Muscle of leg (tissue), 11 donors: ENCODE data around the gene NARS2. TPM values are rescaled to one million over a fixed set of nuclear protein-coding genes. Genes with fewer than 3 reads are reported as not detected.
"Not testable (repeated sequence)": the region's sequence is repeated elsewhere in the genome, so short reads cannot be mapped to it uniquely, and the experiment has no call there.

Source experiments
- DNase-seq: peaks from one replicate; pipeline ENCODE4 v3.0.0; 2013
- H3K27ac ChIP-seq: one replicate; pipeline ENCODE4 v1.5.1; 2013; ENCODE audit warnings: mild to moderate bottlenecking, low read length, control low read depth
- H3K27me3 ChIP-seq: one replicate; pipeline ENCODE4 v1.6.1; 2013; ENCODE audit warnings: low read length; ENCODE audit not compliant: control insufficient read depth, insufficient read depth
- H3K36me3 ChIP-seq: one replicate; pipeline ENCODE4 v1.6.1; 2013; ENCODE audit warnings: low read length; ENCODE audit not compliant: control insufficient read depth, insufficient read depth
- H3K4me1 ChIP-seq: one replicate; pipeline ENCODE4 v1.6.1; 2013; ENCODE audit warnings: low read length; ENCODE audit not compliant: control insufficient read depth, insufficient read depth
- H3K4me3 ChIP-seq: one replicate; pipeline ENCODE4 v1.5.1; 2013; ENCODE audit warnings: low read length, control low read depth
- H3K9me3 ChIP-seq: replicated peaks from 2 replicates; pipeline ENCODE4 v1.6.1; 2013; ENCODE audit warnings: low read depth, low read length; ENCODE audit not compliant: control insufficient read depth
- WGBS: methylation state at CpG from one replicate; pipeline ENCODE4 v1.1.5; 2013; ENCODE audit warnings: missing lambda C conversion rate; ENCODE audit not compliant: insufficient coverage; 5-methylcytosine and 5-hydroxymethylcytosine counted together
- polyA plus RNA-seq, 8 donors: library from polyadenylated mRNA; unstranded; fragments of 120-200 nt; gene quantifications; one replicate each; pipeline versions ENCODE4 v1.2.1 to v1.2.3, GENCODE V29; 2013; ENCODE audit warnings: inconsistent platforms in 1 of 8, low replicate concordance in 1 of 8; ENCODE audit not compliant: insufficient read length in 8 of 8, insufficient read depth in 1 of 8
- total RNA-seq: library from RNA; stranded (reverse); fragments of 120-200 nt; gene quantifications from one replicate; pipeline ENCODE4 v1.2.4, GENCODE V29; 2013

The NARS2 gene
- total and polyA plus RNA-seq, 9 donors, result 11.5 to 20.3 (median 14.9) TPM

- WGBS, result no CpG with 5 or more reads among the region's 3 CpGs
- Histone ChIP-seq H3K4me3 (no peak overlapping the region), H3K27me3 (no peaks in the 10 kb centered on the region), H3K4me1 (no peaks in the 10 kb centered on the region), H3K27ac (no peak overlapping the region), H3K36me3 (no peaks in the 10 kb centered on the region), H3K9me3 (no peaks in the 10 kb centered on the region)
- DNase-seq, result no peak
Observed at GRCh38 chr11:78472382-78472781, 102.3 kb downstream of the NARS2 start.

GRCh38 chr11:78470861-78471442 is 103.7 kb downstream of the NARS2 start:
- Histone ChIP-seq H3K4me1 (no peaks in the 10 kb centered on the region), H3K27me3 (no peaks in the 10 kb centered on the region), H3K9me3 (no peaks in the 10 kb centered on the region), H3K36me3 (no peaks in the 10 kb centered on the region), H3K27ac (no peak overlapping the region), H3K4me3 (no peak overlapping the region)
- no peak for DNase-seq
- WGBS, result no CpG with 5 or more reads among the region's 3 CpGs

GRCh38 chr11:78469896-78470295 is 104.8 kb downstream of the NARS2 start:
- H3K4me3 ChIP-seq, result no peak overlapping the region
- H3K36me3 ChIP-seq, result no peaks in the 10 kb centered on the region
- no peaks in the 10 kb centered on the region for H3K4me1 ChIP-seq
- DNase-seq, result peak; percentile 36
- no peak overlapping the region for H3K27ac ChIP-seq
- no peaks in the 10 kb centered on the region for H3K27me3 ChIP-seq
- 71% methylated on average over 3 of the region's 3 CpGs for WGBS
- H3K9me3 ChIP-seq, result no peaks in the 10 kb centered on the region

GRCh38 chr11:78467931-78468330 is 106.7 kb downstream of the NARS2 start:
- WGBS, result no CpG with 5 or more reads among the region's 4 CpGs
- Histone ChIP-seq H3K4me1 (no peaks in the 10 kb centered on the region), H3K4me3 (no peak overlapping the region), H3K36me3 (peaks cover 7% of the 10 kb centered on the region), H3K27me3 (no peaks in the 10 kb centered on the region), H3K9me3 (no peaks in the 10 kb centered on the region), H3K27ac (no peak overlapping the region)
- peak; percentile 76 for DNase-seq

GRCh38 chr11:78467370-78467769 is 107.3 kb downstream of the NARS2 start:
- no CpG with 5 or more reads among the region's 2 CpGs for WGBS
- Histone ChIP-seq H3K27ac (no peak overlapping the region), H3K9me3 (no peaks in the 10 kb centered on the region), H3K27me3 (no peaks in the 10 kb centered on the region), H3K36me3 (peaks cover 7% of the 10 kb centered on the region), H3K4me1 (no peaks in the 10 kb centered on the region), H3K4me3 (no peak overlapping the region)
- DNase-seq, result no peak

- H3K4me3 ChIP-seq, result no peak overlapping the region
- no peak overlapping the region for H3K27ac ChIP-seq
- H3K27me3 ChIP-seq, result no peaks in the 10 kb centered on the region
- no peaks in the 10 kb centered on the region for H3K4me1 ChIP-seq
- 96% methylated on average over 8 of the region's 19 CpGs for WGBS
- H3K36me3 ChIP-seq, result peaks cover 11% of the 10 kb centered on the region
- DNase-seq, result no peak
- H3K9me3 ChIP-seq, result no peaks in the 10 kb centered on the region
Observed at GRCh38 chr11:78465169-78465942, 109.3 kb downstream of the NARS2 start.

- H3K36me3 ChIP-seq, result peaks cover 16% of the 10 kb centered on the region
- not testable (repeated sequence) for H3K27me3 ChIP-seq, H3K4me1 ChIP-seq, H3K9me3 ChIP-seq, DNase-seq, H3K27ac ChIP-seq, H3K4me3 ChIP-seq
- WGBS, result 87% methylated on average over 14 of the region's 14 CpGs
Observed at GRCh38 chr11:78464787-78465168, 109.9 kb downstream of the NARS2 start.

- no peaks in the 10 kb centered on the region for H3K27me3 ChIP-seq
- 100% methylated on average over 1 of the region's 1 CpG for WGBS
Observed at GRCh38 chr11:78460471-78460870, 114.2 kb downstream of the NARS2 start.

GRCh38 chr11:78459738-78460137 is 114.9 kb downstream of the NARS2 start:
- WGBS, result 89% methylated on average over 2 of the region's 4 CpGs
- Histone ChIP-seq H3K27ac (no peak overlapping the region), H3K27me3 (no peaks in the 10 kb centered on the region), H3K4me1 (no peaks in the 10 kb centered on the region), H3K9me3 (no peaks in the 10 kb centered on the region), H3K4me3 (no peak overlapping the region), H3K36me3 (peaks cover 22% of the 10 kb centered on the region)
- no peak for DNase-seq

More at GRCh38 chr11:78460471-78460870, 114.2 kb downstream of the NARS2 start:
- Histone ChIP-seq H3K4me1 (no peaks in the 10 kb centered on the region), H3K9me3 (no peaks in the 10 kb centered on the region), H3K4me3 (no peak overlapping the region), H3K27ac (no peak overlapping the region), H3K36me3 (peaks cover 22% of the 10 kb centered on the region)
- no peak for DNase-seq

GRCh38 chr11:78457448-78457847 is 117.2 kb downstream of the NARS2 start:
- peaks cover 17% of the 10 kb centered on the region for H3K36me3 ChIP-seq
- no peaks in the 10 kb centered on the region for H3K4me1 ChIP-seq
- H3K27me3 ChIP-seq, result no peaks in the 10 kb centered on the region
- H3K9me3 ChIP-seq, result no peaks in the 10 kb centered on the region
- WGBS, result no CpG with 5 or more reads among the region's 2 CpGs
- DNase-seq, result no peak
- H3K4me3 ChIP-seq, result no peak overlapping the region
- H3K27ac ChIP-seq, result no peak overlapping the region
